Neuron (in vitro differentiated cells): ENCODE data around the gene BMPR1A.

Experiments
- H2AFZ ChIP-seq: one replicate; pipeline ENCODE4 v1.6.1; 2013; ENCODE audit warnings: low read depth, mild to moderate bottlenecking, inconsistent platforms, low read length, moderate library complexity
- H3K27me3 ChIP-seq: one replicate; pipeline ENCODE4 v1.6.1; 2013; ENCODE audit warnings: low read length; ENCODE audit not compliant: insufficient read depth
- H3K36me3 ChIP-seq: one replicate; pipeline ENCODE4 v1.6.1; 2013; ENCODE audit warnings: low read length; ENCODE audit not compliant: insufficient read depth
- H3K4me1 ChIP-seq: one replicate; pipeline ENCODE4 v1.6.1; 2013; ENCODE audit warnings: low read length; ENCODE audit not compliant: insufficient read depth
- H3K4me3 ChIP-seq: 2 replicates; pipeline ENCODE4 v1.5.1; 2013; ENCODE audit warnings: mild to moderate bottlenecking, low read length, moderate library complexity
- H3K9me3 ChIP-seq: one replicate; pipeline ENCODE4 v1.6.1; 2013; ENCODE audit warnings: low read length

The BMPR1A gene

DNA sequence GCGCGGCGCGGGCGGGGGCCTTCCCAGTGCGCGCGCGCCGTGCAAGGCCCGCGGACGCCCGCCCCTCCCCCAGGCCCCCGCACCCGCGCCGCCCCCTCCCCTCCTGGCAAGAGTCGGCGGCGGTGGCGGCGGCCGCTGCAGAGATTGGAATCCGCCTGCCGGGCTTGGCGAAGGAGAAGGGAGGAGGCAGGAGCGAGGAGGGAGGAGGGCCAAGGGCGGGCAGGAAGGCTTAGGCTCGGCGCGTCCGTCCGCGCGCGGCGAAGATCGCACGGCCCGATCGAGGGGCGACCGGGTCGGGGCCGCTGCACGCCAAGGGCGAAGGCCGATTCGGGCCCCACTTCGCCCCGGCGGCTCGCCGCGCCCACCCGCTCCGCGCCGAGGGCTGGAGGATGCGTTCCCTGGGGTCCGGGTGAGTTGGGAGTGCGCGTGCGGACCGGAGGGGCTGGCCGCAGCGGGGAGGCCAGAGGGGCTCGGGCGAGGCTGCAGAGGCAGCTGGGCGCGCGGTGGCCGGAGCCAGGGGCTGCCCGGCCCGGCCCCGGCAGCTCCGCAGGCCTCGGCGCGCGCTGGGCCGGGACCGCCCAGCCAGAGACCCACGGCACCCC lies at the start of gene BMPR1A:
Gene BMPR1A (plus strand): TSS at position 109 of the 602 bp plus-strand sequence. CDS start 119,400 bp downstream, outside the sequence.
- Histone ChIP-seq H3K4me1 (peaks cover 14% of the 10 kb centered on the region), H3K9me3 (peaks cover 6% of the 10 kb centered on the region), H3K27me3 (no peaks in the 10 kb centered on the region), H3K36me3 (peaks cover 6% of the 10 kb centered on the region), H3K4me3 (peak within 1 kb of the TSS; percentile 98), H2AFZ (peak within 1 kb of the TSS; percentile 92)

DNA sequence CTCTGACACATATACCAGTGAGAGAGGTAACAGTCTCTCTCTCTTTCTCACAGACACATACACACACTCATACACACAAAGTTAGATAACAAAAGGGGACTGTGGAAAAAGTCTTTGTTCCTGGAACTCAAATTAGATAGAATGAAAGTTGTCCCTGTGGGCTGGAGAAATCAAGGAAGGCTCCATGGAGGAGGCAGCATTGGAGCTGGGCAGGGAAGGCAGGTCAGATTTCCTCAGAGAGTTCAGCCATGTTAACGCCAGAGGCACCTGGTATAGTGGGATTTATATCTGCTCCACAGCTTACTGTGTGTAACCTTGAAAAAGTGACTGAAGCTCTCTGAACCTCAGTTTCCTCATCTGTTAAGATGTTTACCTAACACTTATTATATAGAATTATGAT lies 49.4 kb upstream of the BMPR1A start:
- Histone ChIP-seq H3K4me1 (no peaks in the 10 kb centered on the region), H2AFZ (no peak overlapping the region), H3K27me3 (no peaks in the 10 kb centered on the region), H3K36me3 (no peaks in the 10 kb centered on the region), H3K9me3 (no peaks in the 10 kb centered on the region), H3K4me3 (no peak overlapping the region)

DNA sequence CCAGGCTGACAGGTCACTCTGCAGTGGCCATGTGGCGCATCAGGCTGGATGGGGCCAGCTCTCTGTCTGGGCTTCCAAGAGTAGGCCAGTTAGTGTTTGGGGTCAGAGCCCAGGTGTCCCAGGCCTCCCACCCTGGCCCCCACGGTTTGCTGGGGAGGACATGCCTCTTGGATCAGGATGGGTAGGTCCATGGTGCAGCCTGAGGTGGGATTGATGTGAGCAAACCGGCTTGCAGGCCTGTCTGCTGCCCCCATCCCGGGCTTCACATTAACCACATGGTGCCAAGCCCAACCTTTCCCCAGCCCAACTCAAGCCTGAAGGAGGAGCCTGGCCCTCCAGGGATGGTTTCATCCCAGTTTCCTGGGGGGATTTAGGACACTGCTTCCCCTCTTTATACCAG lies 48.9 kb upstream of the BMPR1A start:
- Histone ChIP-seq H3K9me3 (no peaks in the 10 kb centered on the region), H3K4me1 (peaks cover 3% of the 10 kb centered on the region), H3K27me3 (no peaks in the 10 kb centered on the region), H2AFZ (no peak overlapping the region), H3K4me3 (no peak overlapping the region), H3K36me3 (no peaks in the 10 kb centered on the region)

DNA sequence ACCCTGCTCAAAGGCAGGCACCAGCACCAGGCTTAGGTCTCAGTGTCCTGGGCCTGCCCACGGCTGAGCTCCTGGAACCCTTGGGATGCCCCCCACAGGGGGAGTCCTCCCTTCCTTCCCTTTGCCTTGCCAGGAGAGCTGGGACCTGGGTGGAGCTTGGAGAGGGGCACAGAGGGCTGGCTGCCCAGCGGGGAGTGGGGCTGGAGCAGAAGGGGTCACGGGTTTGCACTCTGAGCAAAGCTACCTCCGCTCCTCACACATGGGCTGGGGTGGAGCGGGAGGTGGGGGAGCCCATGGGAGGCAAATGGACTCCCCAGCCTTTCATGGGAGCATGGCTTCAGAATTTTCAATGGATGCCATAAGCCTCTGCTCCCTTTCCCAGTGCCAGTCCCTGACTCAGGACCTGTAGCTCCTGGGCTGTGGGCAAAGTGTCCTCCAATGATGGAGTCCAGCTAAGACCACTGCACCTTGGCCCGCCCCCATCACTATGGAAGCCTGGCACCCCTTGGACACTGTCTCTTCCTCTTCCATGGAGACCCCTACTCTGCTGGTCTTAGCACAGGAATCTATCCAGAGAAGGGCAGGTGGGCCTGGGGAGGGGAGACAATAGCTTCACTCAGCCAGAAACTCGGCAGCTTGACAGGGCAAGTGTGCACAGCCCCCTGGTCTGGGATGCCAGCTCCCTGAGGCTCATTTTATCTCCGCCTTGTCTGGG lies 48.2 kb upstream of the BMPR1A start:
- no peak overlapping the region for H3K4me3 ChIP-seq
- no peaks in the 10 kb centered on the region for H3K36me3 ChIP-seq
- H3K9me3 ChIP-seq = no peaks in the 10 kb centered on the region
- H3K27me3 ChIP-seq = no peaks in the 10 kb centered on the region
- H3K4me1 ChIP-seq = peaks cover 3% of the 10 kb centered on the region
- H2AFZ ChIP-seq = no peak overlapping the region

DNA sequence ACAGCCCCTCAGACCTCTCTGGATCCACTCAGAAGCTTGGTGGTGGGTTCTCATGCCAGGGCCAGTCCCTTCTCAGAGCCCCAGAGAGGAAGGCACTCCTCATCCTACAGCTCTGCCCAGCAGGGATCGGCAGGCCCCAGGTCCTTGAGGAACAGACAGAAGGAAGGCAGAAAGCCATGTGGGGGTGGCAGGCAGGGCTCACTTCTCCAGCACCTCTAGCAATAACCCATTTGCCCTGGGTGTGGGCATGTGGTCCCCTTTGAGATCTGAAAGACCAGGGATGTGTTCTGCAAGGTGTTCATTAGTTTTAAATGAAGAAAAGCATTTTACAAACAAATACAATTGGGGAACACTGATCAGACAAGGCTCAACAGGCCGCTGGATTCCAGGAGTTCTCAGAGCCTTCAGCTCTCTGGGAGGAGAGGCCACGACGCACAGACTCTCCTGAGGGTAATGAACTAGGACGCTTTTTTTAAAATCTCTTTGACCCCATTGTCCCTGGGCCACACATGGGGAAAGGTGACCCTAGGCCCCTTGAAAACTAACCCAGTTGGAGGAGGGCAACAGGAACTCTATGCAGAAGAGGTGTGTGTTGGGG lies 47.5 kb upstream of the BMPR1A start:
- Histone ChIP-seq H3K4me3 (no peak overlapping the region), H3K9me3 (no peaks in the 10 kb centered on the region), H3K4me1 (peaks cover 3% of the 10 kb centered on the region), H3K36me3 (no peaks in the 10 kb centered on the region), H3K27me3 (no peaks in the 10 kb centered on the region), H2AFZ (no peak overlapping the region)

DNA sequence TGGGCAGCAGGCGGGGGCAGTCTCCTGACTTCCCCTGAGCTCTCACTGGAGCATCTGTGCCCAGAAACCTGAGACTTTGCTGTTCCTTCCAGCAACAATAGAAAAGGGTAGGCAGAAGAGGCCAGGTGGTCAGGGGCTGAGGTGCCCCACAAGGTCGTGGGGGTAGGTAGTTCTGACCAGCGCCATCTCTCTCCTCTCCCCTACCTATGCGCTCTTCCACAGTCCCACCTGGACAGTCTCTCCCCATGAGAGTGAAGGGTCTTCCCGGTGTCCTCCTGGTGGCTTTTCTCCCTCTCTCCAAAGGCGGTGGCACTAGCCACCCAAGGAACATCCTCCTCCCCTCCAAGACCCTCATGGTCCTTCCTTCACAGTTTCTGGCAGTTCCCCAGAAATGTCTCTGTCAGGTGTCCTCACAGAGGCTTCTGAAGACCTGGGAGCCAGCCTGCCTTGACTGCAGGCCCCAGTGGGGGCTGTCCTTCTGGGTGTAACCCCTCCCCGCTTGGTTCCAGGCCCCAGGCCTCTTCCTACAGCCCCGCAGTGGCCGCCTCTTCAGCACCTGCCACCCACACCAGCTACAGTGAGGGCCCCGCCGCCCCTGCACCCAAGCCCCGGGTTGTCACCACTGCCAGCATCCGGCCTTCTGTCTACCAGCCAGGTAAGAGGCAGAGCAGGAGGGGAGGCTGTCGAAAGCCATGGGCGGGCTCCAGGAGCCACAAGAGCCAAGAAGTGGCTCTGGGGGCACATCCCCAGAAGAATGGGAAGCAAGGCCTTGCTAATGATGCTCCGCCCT lies 46.8 kb upstream of the BMPR1A start:
- H3K4me1 ChIP-seq = peaks cover 3% of the 10 kb centered on the region
- no peak overlapping the region for H3K4me3 ChIP-seq
- no peak overlapping the region for H2AFZ ChIP-seq
- H3K36me3 ChIP-seq = no peaks in the 10 kb centered on the region
- no peaks in the 10 kb centered on the region for H3K9me3 ChIP-seq
- no peaks in the 10 kb centered on the region for H3K27me3 ChIP-seq

DNA sequence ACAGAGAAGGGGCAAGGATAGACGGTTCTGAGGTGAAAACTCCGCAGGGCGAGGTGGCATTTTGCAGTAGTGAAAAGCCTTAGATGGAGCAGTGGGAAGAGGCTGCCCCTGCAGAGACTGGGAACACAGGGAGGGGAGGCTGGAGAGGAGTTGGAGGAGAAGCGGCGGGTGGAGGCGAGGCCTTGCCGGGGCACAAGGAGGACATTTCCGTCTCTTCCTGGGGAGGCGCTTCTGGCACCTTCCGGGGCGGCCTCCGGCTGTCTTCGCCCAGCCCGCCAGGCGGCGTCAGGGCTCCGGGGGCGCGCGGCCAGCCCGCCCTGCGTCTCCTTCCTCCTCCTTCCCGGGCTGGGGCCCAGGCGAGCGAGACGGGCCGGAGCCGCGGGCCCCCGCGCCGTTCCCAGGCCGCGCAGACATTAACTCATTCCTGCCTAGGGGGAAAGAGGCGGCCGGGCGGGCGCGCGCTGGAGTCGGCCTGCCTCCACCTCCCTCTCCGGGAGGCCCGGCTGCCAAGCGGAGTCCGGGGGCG lies 45.4 kb upstream of the BMPR1A start:
- Histone ChIP-seq H3K36me3 (no peaks in the 10 kb centered on the region), H3K4me1 (peaks cover 3% of the 10 kb centered on the region), H3K4me3 (peak overlapping the region; percentile 75), H3K9me3 (no peaks in the 10 kb centered on the region), H2AFZ (peak overlapping the region; percentile 56), H3K27me3 (no peaks in the 10 kb centered on the region)

DNA sequence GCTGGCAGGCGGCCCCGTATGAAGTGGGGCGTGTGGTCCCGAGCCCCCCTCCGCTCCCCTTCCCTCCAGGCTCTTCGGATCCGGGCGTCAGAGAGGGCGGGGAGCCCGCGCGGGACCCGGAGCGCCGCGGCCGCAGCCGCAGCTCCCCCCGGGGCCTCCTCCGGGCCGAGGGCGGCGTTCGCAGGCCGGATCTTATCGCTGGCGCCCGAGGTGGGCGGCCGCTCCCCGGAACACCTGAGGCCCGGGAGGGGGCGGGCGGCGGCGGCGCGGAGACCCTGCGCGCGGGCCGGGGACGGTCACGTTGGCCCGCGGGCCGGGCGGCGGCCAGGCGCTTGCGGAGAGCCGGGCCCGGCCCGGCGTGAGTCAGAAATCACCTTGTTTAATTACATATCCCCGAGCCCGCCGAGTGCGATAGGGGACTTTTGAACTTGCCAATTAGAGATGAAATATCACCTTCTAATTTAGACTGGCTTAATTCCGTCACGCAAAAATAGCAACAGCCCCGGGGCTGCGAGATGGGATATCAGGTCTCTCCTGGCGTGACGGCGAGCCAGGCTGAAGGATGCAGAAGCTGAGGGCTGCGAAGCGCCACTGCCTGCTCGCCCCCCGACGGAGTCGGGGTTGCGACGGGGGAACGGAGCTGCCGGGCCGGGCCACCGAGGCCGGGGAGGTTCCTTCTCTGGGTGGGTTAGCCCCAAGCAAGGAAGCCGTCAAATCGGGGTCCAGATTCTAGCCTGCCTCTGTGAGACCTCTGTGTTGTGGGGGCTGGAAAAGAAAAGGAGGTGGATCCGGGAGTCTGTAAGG lies 44.7 kb upstream of the BMPR1A start:
- peaks cover 3% of the 10 kb centered on the region for H3K4me1 ChIP-seq
- H3K36me3 ChIP-seq = no peaks in the 10 kb centered on the region
- peak overlapping the region; percentile 75 for H3K4me3 ChIP-seq
- peak overlapping the region; percentile 94 for H2AFZ ChIP-seq
- H3K9me3 ChIP-seq = no peaks in the 10 kb centered on the region
- H3K27me3 ChIP-seq = no peaks in the 10 kb centered on the region

DNA sequence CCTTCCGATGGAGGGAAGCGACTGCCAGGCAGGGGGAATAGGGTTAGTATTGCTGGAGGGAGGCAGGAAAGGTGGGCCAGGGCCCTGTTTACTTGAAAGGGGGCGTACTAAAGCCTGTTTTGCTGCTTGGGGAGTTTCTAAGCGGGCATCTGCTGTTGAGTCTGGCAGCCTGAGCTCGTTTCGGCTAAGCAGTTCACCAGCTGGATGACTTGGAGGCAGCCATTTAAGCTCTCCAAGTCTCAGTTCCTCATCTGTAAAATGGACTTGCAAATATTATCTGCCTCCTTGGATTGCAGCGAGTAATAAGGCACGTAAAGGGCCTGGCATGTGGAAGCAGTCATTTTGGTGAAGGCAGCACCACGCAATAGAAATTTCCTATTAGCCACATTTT lies 44.1 kb upstream of the BMPR1A start:
- Histone ChIP-seq H3K4me1 (peaks cover 3% of the 10 kb centered on the region), H3K27me3 (no peaks in the 10 kb centered on the region), H3K4me3 (peak overlapping the region; percentile 75), H2AFZ (peak overlapping the region; percentile 94), H3K36me3 (no peaks in the 10 kb centered on the region), H3K9me3 (no peaks in the 10 kb centered on the region)

DNA sequence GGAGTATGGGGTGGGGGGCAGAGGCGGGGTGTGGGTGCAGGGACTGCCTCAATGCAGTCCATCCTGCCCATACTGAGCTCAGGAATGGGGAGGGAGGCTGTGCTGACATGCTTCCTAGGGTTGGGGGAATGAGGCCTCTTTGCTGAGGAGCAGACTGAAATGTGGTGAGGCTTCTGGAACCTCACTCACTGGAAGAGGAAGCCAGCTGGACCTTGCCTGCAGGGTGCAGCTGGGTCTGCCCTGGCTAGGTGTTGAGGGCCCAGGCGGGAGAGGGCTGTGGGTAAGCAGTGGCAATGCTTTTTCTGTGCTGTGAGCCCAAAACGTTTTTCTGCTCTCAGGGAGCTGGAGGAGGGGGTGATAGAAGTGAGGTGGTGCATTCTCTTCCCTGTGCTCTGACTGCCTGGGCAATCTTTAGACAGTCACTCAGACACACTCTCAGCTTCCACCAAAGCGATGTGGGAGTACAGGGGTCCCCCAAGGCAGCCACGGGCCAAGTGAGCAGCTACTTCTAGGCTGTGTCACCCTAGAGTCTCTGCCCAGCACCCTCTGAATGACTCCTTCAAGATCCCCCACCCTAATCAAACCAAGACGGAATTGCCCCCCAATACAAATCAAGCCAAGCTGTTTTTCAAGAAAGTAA lies 41.1 kb upstream of the BMPR1A start:
- H3K27me3 ChIP-seq = no peaks in the 10 kb centered on the region
- H3K36me3 ChIP-seq = no peaks in the 10 kb centered on the region
- H2AFZ ChIP-seq = no peak overlapping the region
- no peak overlapping the region for H3K4me3 ChIP-seq
- H3K9me3 ChIP-seq = no peaks in the 10 kb centered on the region
- peaks cover 3% of the 10 kb centered on the region for H3K4me1 ChIP-seq

DNA sequence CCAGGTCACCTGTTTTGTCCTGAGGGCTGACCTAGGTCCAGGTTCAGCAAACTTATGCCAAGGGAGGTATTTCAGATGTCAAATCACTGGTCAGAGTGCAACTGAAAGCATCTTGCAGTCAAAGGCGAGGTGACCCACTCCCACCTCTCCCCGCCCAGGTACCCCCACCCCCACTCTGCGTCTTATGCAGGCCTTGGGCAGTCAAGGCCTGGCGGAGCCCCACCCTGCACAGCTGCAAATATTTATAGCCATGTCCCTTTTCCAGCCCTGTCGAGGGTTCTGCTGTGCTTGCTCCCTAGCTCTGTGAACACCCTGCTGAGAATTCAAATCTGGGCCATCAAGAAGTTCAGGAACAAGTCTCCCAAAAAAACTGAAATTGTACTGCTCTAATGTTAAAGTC lies 40.6 kb upstream of the BMPR1A start:
- Histone ChIP-seq H2AFZ (no peak overlapping the region), H3K4me1 (peaks cover 3% of the 10 kb centered on the region), H3K4me3 (no peak overlapping the region), H3K36me3 (no peaks in the 10 kb centered on the region), H3K27me3 (no peaks in the 10 kb centered on the region), H3K9me3 (no peaks in the 10 kb centered on the region)

DNA sequence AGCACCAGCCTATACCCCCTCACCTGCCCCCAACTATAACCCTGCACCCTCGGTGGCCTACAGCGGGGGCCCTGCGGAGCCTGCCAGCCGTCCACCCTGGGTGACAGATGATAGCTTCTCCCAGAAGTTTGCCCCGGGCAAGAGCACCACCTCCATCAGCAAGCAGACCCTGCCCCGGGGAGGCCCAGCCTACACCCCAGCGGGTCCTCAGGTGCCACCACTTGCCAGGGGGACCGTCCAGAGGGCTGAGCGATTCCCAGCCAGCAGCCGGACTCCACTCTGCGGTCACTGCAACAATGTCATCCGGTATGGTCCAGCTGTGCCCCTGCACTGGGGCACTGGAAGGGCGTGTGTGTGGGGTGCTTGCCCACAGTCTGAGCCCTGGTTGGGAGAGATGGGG lies 40.0 kb upstream of the BMPR1A start:
- Histone ChIP-seq H3K4me1 (peaks cover 3% of the 10 kb centered on the region), H2AFZ (no peak overlapping the region)

More for the DNA sequence above, 40.0 kb upstream of the BMPR1A start:
- Histone ChIP-seq H3K27me3 (no peaks in the 10 kb centered on the region), H3K9me3 (no peaks in the 10 kb centered on the region), H3K36me3 (no peaks in the 10 kb centered on the region), H3K4me3 (no peak overlapping the region)
